RPMI8226 (cell line): Measurements from ENCODE around the gene CFAP61.

Source experiments
- DNase-seq: peaks from one replicate; pipeline ENCODE4 v3.0.0-alpha.2; 2015

CFAP61 gene

GRCh38 chr20:20034486-20034885 lies 17.8 kb upstream of the CFAP61 start:
- DNase-seq = no peak

- no peak for DNase-seq
Measured at GRCh38 chr20:20036756-20037155, 15.6 kb upstream of the CFAP61 start.

- no peak for DNase-seq
Measured at GRCh38 chr20:20037960-20038359, 14.4 kb upstream of the CFAP61 start.

- no peak for DNase-seq
Measured at GRCh38 chr20:20038586-20038985, 13.7 kb upstream of the CFAP61 start.

GRCh38 chr20:20039752-20040387 lies 12.5 kb upstream of the CFAP61 start:
- no peak for DNase-seq

GRCh38 chr20:20051767-20052073 lies 612 bp upstream of the CFAP61 start:
- no peak for DNase-seq

- DNase-seq = no peak
Measured at GRCh38 chr20:20060234-20060998, 8.1 kb downstream of the CFAP61 start.

GRCh38 chr20:20063941-20064702 lies 11.8 kb downstream of the CFAP61 start:
- DNase-seq = no peak

- no peak for DNase-seq
Measured at GRCh38 chr20:20065361-20065760, 13.0 kb downstream of the CFAP61 start.

GRCh38 chr20:20070871-20071726 lies 18.8 kb downstream of the CFAP61 start:
- no peak for DNase-seq

GRCh38 chr20:20073801-20074371 lies 21.6 kb downstream of the CFAP61 start:
- no peak for DNase-seq

- DNase-seq = no peak
Measured at GRCh38 chr20:20075032-20075431, 22.7 kb downstream of the CFAP61 start.

- no peak for DNase-seq
Measured at GRCh38 chr20:20076297-20077065, 24.1 kb downstream of the CFAP61 start.

- DNase-seq = no peak
Measured at GRCh38 chr20:20078041-20078440, 25.7 kb downstream of the CFAP61 start.

GRCh38 chr20:20079102-20079784 lies 26.9 kb downstream of the CFAP61 start:
- DNase-seq = no peak

- peak; percentile 25 for DNase-seq
Measured at GRCh38 chr20:20083807-20084206, 31.5 kb downstream of the CFAP61 start.

GRCh38 chr20:20084296-20084752 lies 32.0 kb downstream of the CFAP61 start:
- DNase-seq = no peak

GRCh38 chr20:20085071-20085470 lies 32.7 kb downstream of the CFAP61 start:
- no peak for DNase-seq

GRCh38 chr20:20085812-20086211 lies 33.5 kb downstream of the CFAP61 start:
- no peak for DNase-seq

- no peak for DNase-seq
Measured at GRCh38 chr20:20089018-20089417, 36.7 kb downstream of the CFAP61 start.

- no peak for DNase-seq
Measured at GRCh38 chr20:20089939-20090338, 37.6 kb downstream of the CFAP61 start.
